ENCODE data around the gene PRKAG1.

Gene PRKAG1

GRCh38 chr12:49049566-49050224, 31.1 kb upstream of the PRKAG1 start:
- DNase-seq (ENCODE audit: low spot score): no peak

GRCh38 chr12:49048953-49049352, 30.4 kb upstream of the PRKAG1 start:
- no peak for DNase-seq (ENCODE audit: low spot score)

- no peak for DNase-seq (ENCODE audit: low spot score)
Measured at GRCh38 chr12:49046129-49046895, 27.7 kb upstream of the PRKAG1 start.

DNA sequence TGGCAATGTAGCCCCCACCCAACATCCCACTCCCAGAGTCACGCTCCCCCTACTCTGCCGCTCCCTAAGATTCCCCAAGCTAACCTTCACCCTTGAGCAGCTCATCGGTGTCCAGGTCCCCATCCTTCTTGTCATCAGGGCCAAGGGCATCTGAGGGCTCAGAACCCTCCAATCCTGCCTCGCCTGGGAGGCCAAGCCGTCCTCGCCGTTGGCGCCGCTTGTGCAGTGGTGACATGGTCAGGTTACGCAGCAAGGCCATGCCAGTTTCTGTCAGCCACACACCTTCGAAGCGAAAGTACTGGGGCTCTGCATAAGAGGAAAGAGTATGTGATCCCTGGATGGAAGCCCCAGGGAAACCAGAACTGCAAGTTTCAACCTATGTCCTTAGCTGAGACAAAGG, 26.1 kb upstream of the PRKAG1 start:
- no peak for DNase-seq (ENCODE audit: low spot score)

DNA sequence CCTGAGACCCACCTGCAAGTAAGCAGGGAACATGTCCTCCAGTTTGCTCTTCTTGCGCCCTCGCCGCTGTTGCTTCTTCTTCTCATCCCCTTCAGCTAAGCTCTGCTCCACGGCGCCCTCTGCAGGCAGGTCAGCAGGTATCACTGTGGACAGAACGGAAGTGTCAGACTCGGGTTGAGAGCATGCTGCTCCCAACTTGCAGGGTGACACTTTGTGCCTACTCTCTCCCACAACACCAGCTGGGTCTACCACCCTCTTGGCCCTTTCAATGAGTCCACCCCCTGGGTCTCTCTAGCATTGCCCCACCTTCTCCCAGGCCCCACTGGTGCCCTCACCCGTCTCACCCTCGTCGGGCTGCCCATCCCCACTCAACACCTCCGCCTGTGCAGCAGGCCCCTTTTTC, 25.3 kb upstream of the PRKAG1 start:
- DNase-seq (ENCODE audit: low spot score): peak; percentile 82

- DNase-seq (ENCODE audit: low spot score): no peak
Measured at GRCh38 chr12:49043241-49043640, 24.7 kb upstream of the PRKAG1 start.

DNA sequence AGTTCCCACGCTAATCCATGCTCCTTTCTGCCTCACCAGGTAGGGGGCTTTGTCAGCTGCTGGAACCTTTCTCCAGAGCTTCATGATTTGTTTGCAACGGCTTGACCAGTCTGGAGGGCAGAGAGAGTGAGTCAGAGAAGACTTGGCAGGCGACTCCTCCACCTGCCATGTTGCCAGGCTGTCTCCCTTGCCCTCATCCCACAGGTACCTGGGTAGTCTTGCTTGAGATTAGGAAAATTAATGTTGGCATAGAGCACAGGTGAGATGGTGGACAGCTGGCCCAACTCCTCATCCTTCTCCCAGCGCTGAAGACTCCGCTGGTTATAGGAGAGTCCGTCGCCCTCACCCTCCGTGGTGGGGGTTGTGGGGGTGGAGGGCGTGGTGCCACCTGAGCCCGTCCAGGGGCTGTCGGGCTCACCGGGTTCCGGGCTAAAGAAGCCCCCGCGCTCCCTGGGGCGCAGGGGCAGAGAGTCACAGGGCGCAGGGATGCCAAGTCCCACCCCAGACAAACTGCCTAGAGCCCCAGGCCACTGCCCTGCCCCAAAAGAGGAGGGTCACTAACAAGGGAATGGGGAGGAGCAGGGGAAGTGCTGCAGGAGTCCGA, 23.4 kb upstream of the PRKAG1 start:
- no peak for DNase-seq (ENCODE audit: low spot score)

DNA sequence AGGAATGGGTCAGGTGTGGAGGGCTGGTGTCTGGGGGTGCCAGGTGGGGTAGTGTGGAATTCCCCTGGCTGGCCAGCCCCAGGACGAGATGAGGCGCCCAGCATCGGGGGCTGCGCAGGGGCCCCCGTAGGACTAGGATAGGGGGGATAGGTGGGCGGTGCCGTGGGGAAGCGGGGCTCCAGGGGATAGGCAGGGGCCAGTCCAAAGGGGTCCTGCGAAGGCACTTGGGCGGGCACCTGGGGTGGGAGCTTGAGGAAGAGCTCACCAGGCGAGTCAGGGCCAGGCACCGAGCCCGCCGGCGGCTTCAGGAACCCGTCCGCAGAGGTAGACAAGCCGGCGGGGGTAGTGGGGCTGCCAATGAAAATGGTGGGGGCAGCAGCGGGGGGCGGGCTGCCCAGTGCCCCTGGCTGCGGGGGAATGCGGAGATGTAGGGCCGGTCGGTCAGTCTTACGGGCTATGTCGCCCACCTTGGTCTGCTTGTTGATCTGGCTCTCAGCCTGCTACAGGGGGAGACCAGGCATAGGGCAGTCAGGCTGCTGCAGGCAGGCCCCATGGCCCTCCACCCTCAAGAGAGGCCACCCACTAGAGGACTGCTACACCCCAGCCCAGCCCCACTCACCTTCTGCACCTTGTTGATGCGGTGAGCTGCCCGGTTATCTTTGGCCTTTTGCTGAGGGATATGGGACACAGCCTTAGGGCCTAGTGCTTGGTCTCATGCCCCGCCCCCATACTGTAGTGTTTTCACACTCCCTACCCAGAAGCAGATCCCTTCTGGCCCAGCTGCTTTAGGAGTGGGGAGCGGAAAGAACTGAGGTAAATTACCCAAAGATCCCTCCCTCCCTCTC, 22.7 kb upstream of the PRKAG1 start:
- DNase-seq (ENCODE audit: low spot score): no peak

DNA sequence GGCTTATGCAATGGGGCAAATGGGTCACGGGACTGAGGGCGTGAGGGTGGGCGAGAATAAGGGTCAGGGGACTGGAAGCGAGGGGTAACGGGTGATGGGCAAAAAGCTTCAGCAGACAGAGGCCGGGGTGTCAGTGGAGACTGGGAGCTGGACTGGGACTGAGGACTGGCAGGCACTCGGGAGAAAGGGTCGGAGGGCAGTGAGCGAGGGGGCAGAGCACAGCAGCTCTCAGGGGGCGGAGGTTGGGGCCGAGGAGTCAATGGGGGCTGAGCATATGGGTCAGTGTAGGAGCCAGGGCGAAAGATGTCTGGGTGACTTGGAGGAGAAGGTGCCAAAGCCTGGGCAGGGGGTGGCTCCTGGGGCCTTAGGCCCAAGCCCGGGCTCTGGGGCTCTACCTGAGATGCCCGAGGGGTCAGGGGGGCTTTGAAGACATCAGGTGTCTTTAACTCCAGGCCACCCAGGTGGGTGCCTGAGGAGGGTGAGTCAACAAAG, 21.8 kb upstream of the PRKAG1 start:
- DNase-seq (ENCODE audit: low spot score): no peak

- no peak for DNase-seq (ENCODE audit: low spot score)
Measured at GRCh38 chr12:49039421-49040363, 21.1 kb upstream of the PRKAG1 start.

GRCh38 chr12:49038291-49038955, 19.8 kb upstream of the PRKAG1 start:
- DNase-seq (ENCODE audit: low spot score): no peak

DNA sequence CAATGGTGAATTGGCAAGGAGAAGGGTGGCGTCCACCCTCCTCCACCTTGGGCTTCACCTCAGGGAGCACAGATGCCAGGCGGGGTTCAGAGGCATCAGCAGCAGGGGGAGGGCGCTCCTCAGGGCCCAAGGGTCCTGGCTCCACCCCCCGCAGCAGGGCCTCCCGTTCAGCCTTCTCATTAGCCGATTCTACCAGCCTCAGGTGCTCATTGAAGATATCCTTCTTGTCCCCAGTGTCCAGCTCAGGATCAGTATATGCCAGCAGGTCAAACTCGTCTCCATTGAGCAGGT, 19.3 kb upstream of the PRKAG1 start:
- DNase-seq (ENCODE audit: low spot score): no peak

DNA sequence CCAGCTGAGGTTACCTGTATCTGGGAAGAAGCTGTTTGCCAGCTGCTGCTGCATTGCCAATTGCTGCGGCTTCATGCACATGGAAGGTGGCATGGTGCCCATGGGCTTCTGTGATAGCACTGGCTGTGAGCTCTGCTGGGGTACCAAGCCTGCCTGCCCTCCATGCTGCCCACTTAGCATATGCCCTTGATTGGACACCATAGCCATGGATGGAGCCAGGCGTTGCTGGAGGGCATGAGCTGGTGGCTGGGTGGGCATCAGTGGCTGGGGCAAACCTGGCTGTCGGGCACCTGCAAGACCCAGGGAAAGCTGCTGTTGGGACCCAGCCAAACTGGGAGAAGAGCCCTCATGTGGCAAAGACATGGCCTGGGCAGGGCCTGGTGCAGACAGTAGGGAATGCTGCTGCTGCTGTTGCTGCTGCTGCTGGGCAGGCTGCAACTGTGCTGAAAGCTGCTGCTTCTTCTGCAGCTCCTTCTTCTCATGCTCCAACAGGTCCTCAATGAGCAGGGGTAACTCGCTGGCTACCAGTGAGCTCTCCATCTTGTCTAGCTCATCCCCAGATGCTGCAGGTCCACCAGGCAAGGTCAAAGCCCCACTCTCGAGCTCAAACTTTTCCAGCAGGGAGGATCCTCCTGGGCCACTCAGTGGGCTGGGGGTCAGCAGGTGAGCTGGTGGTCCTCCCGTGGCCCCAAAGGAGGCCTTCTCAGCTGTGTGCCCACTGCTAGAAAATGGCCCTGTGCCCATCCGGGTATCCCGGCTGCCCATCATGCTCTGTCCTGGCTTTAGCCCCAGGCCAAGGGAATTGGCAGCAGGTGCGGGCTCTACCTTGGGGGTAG, 18.8 kb upstream of the PRKAG1 start:
- no peak for DNase-seq (ENCODE audit: low spot score)

DNA sequence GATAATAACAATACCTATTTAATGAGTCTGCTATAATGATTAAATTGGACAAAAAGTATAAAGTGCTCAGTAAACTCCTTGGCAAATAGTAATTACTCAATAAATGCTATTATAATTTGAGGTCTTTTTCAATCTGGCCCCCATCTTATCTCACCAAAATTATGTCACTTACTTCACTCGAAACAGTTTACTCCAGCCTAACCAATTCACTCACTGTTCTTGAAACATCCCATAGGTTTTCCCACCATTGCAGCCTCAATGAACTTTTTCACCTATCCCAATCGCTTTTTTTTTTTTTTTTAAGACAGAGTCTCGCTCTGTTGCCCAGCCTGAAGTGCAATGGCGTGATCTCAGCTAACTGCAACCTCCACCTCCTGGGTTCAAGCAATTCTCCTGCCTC, 17.5 kb upstream of the PRKAG1 start:
- no peak for DNase-seq (ENCODE audit: low spot score)

DNA sequence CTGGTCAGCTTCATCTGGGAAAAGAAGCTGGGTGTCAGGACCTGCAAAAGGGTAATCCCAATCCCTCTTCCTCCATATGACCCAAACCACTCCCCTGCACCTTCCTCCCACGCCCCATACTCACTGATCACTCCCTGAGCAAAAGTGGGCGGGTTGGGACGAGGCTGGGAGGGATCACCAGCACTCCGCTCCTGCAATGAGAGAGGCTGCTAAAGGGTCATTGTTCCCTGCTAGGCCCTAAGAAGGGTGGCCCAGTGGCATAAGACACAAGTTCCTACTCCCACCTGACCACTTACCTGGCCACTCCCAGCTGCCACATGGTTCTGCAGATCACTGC, 15.7 kb upstream of the PRKAG1 start:
- DNase-seq (ENCODE audit: low spot score): no peak

DNA sequence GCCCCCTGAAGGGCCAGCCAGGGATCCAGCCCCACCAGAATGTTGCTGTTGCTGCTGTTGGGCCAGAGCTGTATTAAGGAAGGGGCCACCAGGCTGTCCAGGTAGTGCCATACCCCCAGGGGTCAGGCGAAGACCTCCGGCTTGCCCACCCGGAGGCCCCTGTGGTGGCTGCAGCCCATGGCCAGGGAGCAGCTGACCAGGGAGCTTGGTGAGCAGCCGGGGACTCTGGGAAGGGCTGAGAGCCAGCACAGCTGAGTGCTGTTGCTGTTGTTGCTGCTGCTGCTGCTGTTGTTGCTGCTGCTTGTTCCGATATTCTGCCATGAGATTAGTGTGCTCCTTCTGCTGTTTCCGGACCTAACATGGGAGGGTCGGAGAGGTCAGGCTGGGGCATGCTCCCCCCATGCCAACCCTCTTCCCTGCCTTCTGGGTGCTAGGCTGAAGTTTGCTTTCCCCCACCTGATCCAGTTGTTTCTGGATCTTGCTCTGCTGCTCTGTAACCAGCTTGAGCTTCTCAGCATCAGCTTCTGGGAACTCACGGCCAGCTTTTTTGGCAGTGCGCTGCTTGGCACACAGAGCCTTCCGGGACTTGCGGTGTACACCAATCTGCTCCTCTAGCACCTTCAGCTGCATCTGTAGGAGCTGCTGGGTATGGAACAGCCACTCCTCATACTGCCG, 15.2 kb upstream of the PRKAG1 start:
- DNase-seq (ENCODE audit: low spot score): no peak

DNA sequence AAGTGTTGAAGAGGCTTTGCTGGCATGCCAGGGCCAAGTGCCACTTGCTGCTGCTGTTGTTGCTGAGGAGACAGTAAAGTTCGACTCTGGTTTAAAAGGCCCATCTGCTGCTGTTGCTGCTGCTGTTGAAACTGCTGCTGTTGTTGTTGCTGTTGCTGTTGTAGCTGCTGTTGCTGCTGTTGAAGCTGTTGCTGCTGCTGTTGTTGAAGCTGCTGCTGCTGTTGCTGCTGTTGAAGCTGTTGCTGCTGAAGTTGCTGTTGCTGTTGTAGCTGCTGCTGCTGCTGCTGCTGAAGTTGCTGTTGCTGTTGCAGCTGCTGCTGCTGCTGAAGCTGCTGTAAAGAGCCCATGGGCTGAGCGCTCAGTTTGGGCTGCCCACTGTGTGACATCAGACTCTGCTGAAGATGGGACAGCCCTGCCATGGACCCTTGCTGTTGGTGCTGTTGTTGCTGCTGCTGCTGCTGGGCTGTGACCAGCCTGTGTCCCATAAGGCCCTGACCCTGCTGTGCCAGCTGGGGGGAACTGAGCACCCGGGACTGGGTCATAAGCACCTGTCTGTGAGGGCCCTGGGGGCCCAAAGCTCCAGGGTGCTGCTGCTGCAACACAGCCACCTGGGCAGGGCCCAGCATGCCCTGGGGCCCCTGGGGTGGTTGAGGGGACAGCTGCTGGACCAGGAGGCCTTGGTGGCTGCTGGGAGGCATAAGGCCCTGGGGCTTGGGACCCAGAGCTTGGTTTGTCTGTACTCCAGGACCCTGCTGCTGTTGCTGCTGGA, 14.3 kb upstream of the PRKAG1 start:
- no peak for DNase-seq (ENCODE audit: low spot score)

- DNase-seq (ENCODE audit: low spot score): no peak
Measured at GRCh38 chr12:49032276-49032675, 13.7 kb upstream of the PRKAG1 start.

All from NAMALWA (cell line).